ENCODE data around the gene PSPN. TPM values are rescaled to one million over a fixed set of nuclear protein-coding genes. Genes with fewer than 3 reads are reported as not detected.

PSPN gene
- polyA plus RNA-seq, 1 donor (not counting 4 experiments of a cell fraction or from before 2014, with no cell fraction given) = 0.33 TPM

DNA sequence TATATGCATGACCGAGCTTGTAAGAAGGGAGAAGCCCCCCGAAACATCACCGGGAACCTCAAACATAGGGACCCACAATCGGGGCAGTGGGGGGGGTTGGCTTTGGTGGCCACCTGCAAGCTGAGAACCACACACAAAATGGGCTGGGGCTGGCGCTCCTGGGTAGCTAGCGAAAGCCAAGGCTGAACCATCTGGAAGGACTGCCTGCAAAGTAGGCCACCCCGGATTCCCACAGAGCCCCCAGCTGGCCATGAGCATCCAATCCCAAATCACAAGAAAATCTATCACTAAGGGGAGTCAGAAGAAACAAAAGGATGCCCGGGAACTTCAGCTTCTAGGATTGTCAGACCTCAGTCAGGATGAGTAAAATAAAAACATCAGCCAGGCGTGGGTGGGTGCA, 2.8 kb upstream of the PSPN start:
- Histone ChIP-seq H2AFZ (ENCODE audit: control insufficient read depth, low read length) (no peak overlapping the region), H3K36me3 (ENCODE audit: control insufficient read depth in 2 of 2, extremely low read depth in 1 of 2, insufficient read depth in 2 of 2, low read length in 2 of 2) (peaks cover 24 to 29% of the 10 kb centered on the region in 2 experiments), H3K9me1 (ENCODE audit: control insufficient read depth, extremely low read depth, insufficient read depth, low read length) (no peaks in the 10 kb centered on the region), H3K9me3 (ENCODE audit: control insufficient read depth, low read depth, low read length) (no peaks in the 10 kb centered on the region), H3K9ac (ENCODE audit: control insufficient read depth, extremely low read depth, insufficient read depth, low read length) (no peak overlapping the region), H3K27me3 (ENCODE audit: control insufficient read depth, extremely low read depth, insufficient read depth, low read length) (no peaks in the 10 kb centered on the region), H3K4me2 (ENCODE audit: control insufficient read depth, extremely low read depth, insufficient read depth, low read depth, low read length) (no peak overlapping the region), H4K20me1 (ENCODE audit: control insufficient read depth, extremely low read depth, insufficient read depth, low read length) (no peaks in the 10 kb centered on the region), H3K27ac (ENCODE audit: control insufficient read depth, insufficient read depth, low read length) (no peak overlapping the region), H3K79me2 (ENCODE audit: control insufficient read depth, insufficient read depth, low read length) (no peaks in the 10 kb centered on the region), H3K4me3 (ENCODE audit: control insufficient read depth in 2 of 3, extremely low read depth in 1 of 3, insufficient read depth in 2 of 3, low read depth in 1 of 3, low read length in 3 of 3) (no peak overlapping the region), H3K4me1 (ENCODE audit: control insufficient read depth, extremely low read depth, insufficient read depth, low read length) (peaks cover 6% of the 10 kb centered on the region)
- DNase-seq (ENCODE audit: low read depth, low spot score) = no peak
- dilution Hi-C loops (cut with MboI; ENCODE audit: extremely low pct_ligation_motif_present, low sequenced_read_pairs) = no loop called here
- no peak for FAIRE-seq
- no peak for TF ChIP-seq EZH2 (IDR thresholded peaks at IDR 0.05; ENCODE audit: low read length)
- TF ChIP-seq, protein P1, sequence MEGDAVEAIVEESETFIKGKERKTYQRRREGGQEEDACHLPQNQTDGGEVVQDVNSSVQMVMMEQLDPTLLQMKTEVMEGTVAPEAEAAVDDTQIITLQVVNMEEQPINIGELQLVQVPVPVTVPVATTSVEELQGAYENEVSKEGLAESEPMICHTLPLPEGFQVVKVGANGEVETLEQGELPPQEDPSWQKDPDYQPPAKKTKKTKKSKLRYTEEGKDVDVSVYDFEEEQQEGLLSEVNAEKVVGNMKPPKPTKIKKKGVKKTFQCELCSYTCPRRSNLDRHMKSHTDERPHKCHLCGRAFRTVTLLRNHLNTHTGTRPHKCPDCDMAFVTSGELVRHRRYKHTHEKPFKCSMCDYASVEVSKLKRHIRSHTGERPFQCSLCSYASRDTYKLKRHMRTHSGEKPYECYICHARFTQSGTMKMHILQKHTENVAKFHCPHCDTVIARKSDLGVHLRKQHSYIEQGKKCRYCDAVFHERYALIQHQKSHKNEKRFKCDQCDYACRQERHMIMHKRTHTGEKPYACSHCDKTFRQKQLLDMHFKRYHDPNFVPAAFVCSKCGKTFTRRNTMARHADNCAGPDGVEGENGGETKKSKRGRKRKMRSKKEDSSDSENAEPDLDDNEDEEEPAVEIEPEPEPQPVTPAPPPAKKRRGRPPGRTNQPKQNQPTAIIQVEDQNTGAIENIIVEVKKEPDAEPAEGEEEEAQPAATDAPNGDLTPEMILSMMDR (optimal IDR thresholded peaks at IDR 0.05 in 1 of 3, IDR thresholded peaks at IDR 0.05 in 1 of 3, conservative IDR thresholded peaks at IDR 0.05 in 1 of 3; ENCODE audit: extremely low read depth in 1 of 3, insufficient read depth in 2 of 3, low read length in 3 of 3) = no peak

GRCh38 chr19:6378041-6378440, 2.3 kb upstream of the PSPN start:
- H3K9me1 ChIP-seq (ENCODE audit: control insufficient read depth, extremely low read depth, insufficient read depth, low read length) = no peaks in the 10 kb centered on the region
- peaks cover 6% of the 10 kb centered on the region for H3K4me1 ChIP-seq (ENCODE audit: control insufficient read depth, extremely low read depth, insufficient read depth, low read length)
- no peaks in the 10 kb centered on the region for H3K9me3 ChIP-seq (ENCODE audit: control insufficient read depth, low read depth, low read length)
- DNase-seq (ENCODE audit: low read depth, low spot score) = no peak
- no peak for TF ChIP-seq EZH2 (IDR thresholded peaks at IDR 0.05; ENCODE audit: low read length)
- TF ChIP-seq, protein P1 (optimal IDR thresholded peaks at IDR 0.05 in 1 of 3, IDR thresholded peaks at IDR 0.05 in 1 of 3, conservative IDR thresholded peaks at IDR 0.05 in 1 of 3; ENCODE audit: extremely low read depth in 1 of 3, insufficient read depth in 2 of 3, low read length in 3 of 3) = no peak
- no peaks in the 10 kb centered on the region for H3K27me3 ChIP-seq (ENCODE audit: control insufficient read depth, extremely low read depth, insufficient read depth, low read length)
- H4K20me1 ChIP-seq (ENCODE audit: control insufficient read depth, extremely low read depth, insufficient read depth, low read length) = no peaks in the 10 kb centered on the region
- H3K27ac ChIP-seq (ENCODE audit: control insufficient read depth, insufficient read depth, low read length) = no peak overlapping the region
- H3K9ac ChIP-seq (ENCODE audit: control insufficient read depth, extremely low read depth, insufficient read depth, low read length) = no peak overlapping the region
- no peak overlapping the region for H3K4me3 ChIP-seq (ENCODE audit: control insufficient read depth in 2 of 3, extremely low read depth in 1 of 3, insufficient read depth in 2 of 3, low read depth in 1 of 3, low read length in 3 of 3)
- no peaks in the 10 kb centered on the region for H3K79me2 ChIP-seq (ENCODE audit: control insufficient read depth, insufficient read depth, low read length)
- no peak for FAIRE-seq
- dilution Hi-C loops (cut with MboI; ENCODE audit: extremely low pct_ligation_motif_present, low sequenced_read_pairs) = no loop called here
- H2AFZ ChIP-seq (ENCODE audit: control insufficient read depth, low read length) = no peak overlapping the region
- peaks cover 21 to 25% of the 10 kb centered on the region in 2 experiments for H3K36me3 ChIP-seq (ENCODE audit: control insufficient read depth in 2 of 2, extremely low read depth in 1 of 2, insufficient read depth in 2 of 2, low read length in 2 of 2)
- no peak overlapping the region for H3K4me2 ChIP-seq (ENCODE audit: control insufficient read depth, extremely low read depth, insufficient read depth, low read depth, low read length)

Measured in keratinocyte (primary cell).